Upper lobe of left lung (tissue), 4 donors: ENCODE data around the gene DIP2C.

ENCODE experiments used
- CTCF ChIP-seq, 6 experiments: fragments of 450-650 bp in 4 of 6; fragments of 200-600 bp in 2 of 6; sonication (generic) in 2 of 6; IDR thresholded peaks; one replicate each; pipeline ENCODE4 v1.5.1; 2016 to 2019; ENCODE audit warnings: antibody characterized with exemption in 6 of 6
- EP300 ChIP-seq, 4 donors: sonication (generic); formaldehyde crosslinking; IDR thresholded peaks; one replicate each; pipeline ENCODE4 v1.5.1; 2017; ENCODE audit warnings: antibody characterized with exemption in 4 of 4, control low read depth in 2 of 4
- POLR2A ChIP-seq, 4 donors: fragments of 450-650 bp; IDR thresholded peaks; one replicate each; pipeline ENCODE4 v1.5.1; 2016 to 2017; ENCODE audit warnings: antibody characterized with exemption in 4 of 4, mild to moderate bottlenecking in 2 of 4

DNA sequence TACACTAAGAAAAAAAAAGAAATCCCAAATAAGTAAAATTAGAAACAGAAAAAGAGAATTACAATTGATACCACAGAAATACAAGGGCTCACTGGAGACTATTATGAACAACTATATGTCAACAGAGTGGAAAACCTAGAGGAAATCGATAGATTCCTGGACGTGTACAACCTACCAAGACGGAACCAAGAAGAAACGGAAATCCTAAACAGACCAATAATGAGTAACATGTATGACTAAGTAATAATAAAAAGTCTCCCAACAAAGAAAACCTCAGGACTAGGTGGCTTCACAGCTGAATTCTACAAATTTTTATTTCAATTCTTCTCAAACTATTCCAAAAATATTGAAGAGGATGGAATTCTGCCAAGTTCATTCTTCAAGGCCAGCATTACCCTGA, 13.9 kb downstream of the DIP2C start:
- TF ChIP-seq CTCF (IDR thresholded peaks at IDR 0.05) (no peak), POLR2A (IDR thresholded peaks at IDR 0.05) (no peak), EP300 (IDR thresholded peaks at IDR 0.05) (no peak)
